GM18873 (cell line): ENCODE measurements around the gene RPS6KA2.

Experiments
- ATAC-seq: cut with Tn5 transposase; IDR thresholded peaks from one replicate; pipeline ENCODE4 v1.9.1; 2021; ENCODE audit warnings: mild to moderate bottlenecking, moderate library complexity, moderate number of reproducible peaks; ENCODE audit not compliant: unreplicated experiment, low FRiP score

Gene RPS6KA2

GRCh38 chr6:166580076-166581050 is 46.7 kb downstream of the RPS6KA2 start:
- ATAC-seq, result no peak

- no peak for ATAC-seq
These were observed 47.7 kb downstream of the RPS6KA2 start for GRCh38 chr6:166579237-166579850.

- no peak for ATAC-seq
These were observed 48.4 kb downstream of the RPS6KA2 start for GRCh38 chr6:166578536-166579236.

GRCh38 chr6:166575205-166575604 is 51.8 kb downstream of the RPS6KA2 start:
- ATAC-seq, result no peak

- no peak for ATAC-seq
These were observed 53.4 kb downstream of the RPS6KA2 start for GRCh38 chr6:166573511-166574216.

GRCh38 chr6:166572370-166573261 is 54.4 kb downstream of the RPS6KA2 start:
- ATAC-seq, result no peak

GRCh38 chr6:166570929-166571713 is 55.9 kb downstream of the RPS6KA2 start:
- ATAC-seq, result no peak

GRCh38 chr6:166569206-166569605 is 57.8 kb downstream of the RPS6KA2 start:
- no peak for ATAC-seq

- no peak for ATAC-seq
These were observed 59.2 kb downstream of the RPS6KA2 start for GRCh38 chr6:166567813-166568212.

- ATAC-seq, result no peak
These were observed 59.9 kb downstream of the RPS6KA2 start for GRCh38 chr6:166567107-166567506.

GRCh38 chr6:166566026-166567011 is 60.7 kb downstream of the RPS6KA2 start:
- ATAC-seq, result no peak

GRCh38 chr6:166565084-166565967 is 61.7 kb downstream of the RPS6KA2 start:
- no peak for ATAC-seq

- ATAC-seq, result no peak
These were observed 63.2 kb downstream of the RPS6KA2 start for GRCh38 chr6:166563805-166564204.

- ATAC-seq, result no peak
These were observed 63.9 kb downstream of the RPS6KA2 start for GRCh38 chr6:166563200-166563599.

GRCh38 chr6:166562726-166563125 is 64.3 kb downstream of the RPS6KA2 start:
- ATAC-seq, result no peak

- ATAC-seq, result no peak
These were observed 65.2 kb downstream of the RPS6KA2 start for GRCh38 chr6:166561771-166562359.
